ENCODE data around the gene TRIM52.
"Not testable (repeated sequence)": the region's sequence is repeated elsewhere in the genome, so short reads cannot be mapped to it uniquely, and the experiment has no call there.

GRCh38 chr5:181214249-181214648 lies 46.7 kb downstream of the TRIM52 start:
- not testable (repeated sequence) for TF ChIP-seq CTCF (conservative IDR thresholded peaks at IDR 0.05); EZH2 (IDR thresholded peaks at IDR 0.05; ENCODE audit: low read depth)

Measured in PC-9 (cell line).